ENCODE measurements around the gene GABBR2. TPM values are rescaled to one million over a fixed set of nuclear protein-coding genes. Genes with fewer than 3 reads are reported as not detected.
A peak's percentile ranks its signal among the peaks of the same experiment; 100 is the strongest.

Gene GABBR2
- total RNA-seq, 1 donor from 2014 or later, result not detected

DNA sequence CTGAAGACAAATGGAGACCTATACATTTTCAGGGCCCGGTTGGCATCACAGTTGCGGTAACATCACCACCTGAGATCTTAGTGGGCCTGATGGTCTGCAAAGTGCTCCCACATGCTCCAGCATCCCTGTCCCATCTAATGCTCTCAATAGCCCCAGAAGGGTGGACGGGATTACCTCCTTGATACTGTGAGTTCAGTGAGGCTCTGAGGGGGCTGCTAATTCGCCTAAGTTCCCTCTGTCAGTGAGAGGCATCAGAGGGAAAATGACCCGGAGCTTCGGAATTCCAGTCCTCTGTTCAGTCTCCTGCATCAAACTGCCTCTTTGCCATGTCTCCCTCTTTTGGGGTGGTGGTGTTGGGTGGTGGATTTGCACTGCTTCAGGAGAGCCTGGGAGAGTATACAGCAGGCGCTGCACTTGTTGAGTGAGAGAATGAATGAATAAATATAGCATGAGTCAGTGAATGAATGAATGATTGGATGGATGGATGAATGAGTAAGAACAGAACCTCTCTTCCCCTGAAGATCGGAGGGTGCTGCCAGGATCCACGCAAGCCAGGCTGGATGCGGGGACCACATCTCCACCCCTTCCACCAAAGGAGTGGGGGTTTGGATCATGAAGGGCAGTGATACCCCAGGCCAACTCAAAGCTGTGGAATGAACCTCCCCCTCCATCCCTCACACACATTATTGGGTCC is 141.0 kb downstream of the GABBR2 start:
- no peak for ATAC-seq

DNA sequence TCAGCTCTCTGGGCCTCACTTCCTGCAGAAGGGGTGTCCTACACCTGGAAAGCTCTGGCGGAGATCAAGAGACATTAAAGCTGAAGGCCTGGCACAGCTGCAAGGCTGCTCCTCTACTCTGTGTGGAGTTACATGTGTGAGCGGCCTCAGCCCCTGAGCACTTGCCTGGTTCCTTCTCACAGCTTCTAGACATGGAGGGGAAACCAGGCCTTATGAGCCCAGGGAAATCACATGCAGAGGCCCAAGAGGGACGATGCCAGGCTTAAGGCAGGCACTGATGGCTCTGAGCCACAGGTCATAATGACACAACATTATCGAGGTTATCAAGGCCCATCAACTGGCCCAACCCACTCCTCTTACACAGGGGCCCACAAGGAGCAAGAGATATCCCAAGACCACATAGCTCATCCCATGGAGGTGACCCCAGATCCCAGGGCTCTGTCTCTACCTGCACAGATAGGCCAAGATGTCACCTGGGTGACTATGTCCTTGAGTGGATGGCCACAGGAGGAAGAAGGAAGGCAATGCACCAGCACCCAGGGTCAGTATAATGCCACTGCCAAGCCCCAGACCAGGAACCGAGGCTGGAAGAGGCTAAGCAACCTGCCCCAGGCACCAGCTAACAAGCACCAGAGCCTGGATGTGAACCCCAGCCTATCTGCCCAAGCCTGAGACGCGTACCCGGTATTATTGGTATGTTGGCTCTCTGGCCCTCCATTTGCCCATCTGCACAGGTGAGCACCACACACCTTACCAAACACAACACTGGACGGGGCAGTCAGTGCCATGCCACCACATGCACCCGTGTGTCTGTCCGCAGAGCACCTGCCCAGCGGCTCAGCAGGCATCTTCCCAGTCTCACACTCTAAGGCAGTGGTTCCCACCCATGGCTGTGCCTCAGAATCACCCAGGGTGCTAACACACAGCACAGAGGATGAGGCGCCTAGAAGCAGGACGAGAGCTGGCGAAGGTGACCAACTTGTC is 143.3 kb downstream of the GABBR2 start:
- no peak for ATAC-seq

- ATAC-seq, result no peak
Measured at GRCh38 chr9:98564714-98565113, 144.0 kb downstream of the GABBR2 start.

DNA sequence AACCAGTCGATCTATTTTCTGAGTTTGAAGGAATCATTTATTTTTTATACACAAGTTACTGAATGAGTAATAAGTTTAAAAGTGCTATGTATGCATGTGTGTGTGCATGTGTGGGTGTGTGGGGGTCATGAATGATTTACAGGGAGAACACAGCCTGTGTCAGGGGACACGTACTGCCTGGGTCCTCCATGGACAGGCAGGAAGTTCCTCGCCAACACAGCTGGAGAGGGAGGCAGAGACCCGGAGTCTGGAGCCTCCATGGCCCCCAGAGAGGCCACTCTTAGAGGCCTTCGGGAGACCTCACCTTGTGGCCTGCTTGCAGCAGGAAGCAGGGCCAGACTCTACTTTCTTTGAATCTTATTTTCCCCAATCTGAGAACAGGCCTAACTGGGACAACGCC is 144.7 kb downstream of the GABBR2 start:
- no peak for ATAC-seq

- no peak for ATAC-seq
Measured at GRCh38 chr9:98563212-98563907, 145.4 kb downstream of the GABBR2 start.

- ATAC-seq, result no peak
Measured at GRCh38 chr9:98559561-98559960, 149.2 kb downstream of the GABBR2 start.

GRCh38 chr9:98558575-98558974 is 150.2 kb downstream of the GABBR2 start:
- no peak for ATAC-seq

GRCh38 chr9:98556511-98556910 is 152.2 kb downstream of the GABBR2 start:
- no peak for ATAC-seq

DNA sequence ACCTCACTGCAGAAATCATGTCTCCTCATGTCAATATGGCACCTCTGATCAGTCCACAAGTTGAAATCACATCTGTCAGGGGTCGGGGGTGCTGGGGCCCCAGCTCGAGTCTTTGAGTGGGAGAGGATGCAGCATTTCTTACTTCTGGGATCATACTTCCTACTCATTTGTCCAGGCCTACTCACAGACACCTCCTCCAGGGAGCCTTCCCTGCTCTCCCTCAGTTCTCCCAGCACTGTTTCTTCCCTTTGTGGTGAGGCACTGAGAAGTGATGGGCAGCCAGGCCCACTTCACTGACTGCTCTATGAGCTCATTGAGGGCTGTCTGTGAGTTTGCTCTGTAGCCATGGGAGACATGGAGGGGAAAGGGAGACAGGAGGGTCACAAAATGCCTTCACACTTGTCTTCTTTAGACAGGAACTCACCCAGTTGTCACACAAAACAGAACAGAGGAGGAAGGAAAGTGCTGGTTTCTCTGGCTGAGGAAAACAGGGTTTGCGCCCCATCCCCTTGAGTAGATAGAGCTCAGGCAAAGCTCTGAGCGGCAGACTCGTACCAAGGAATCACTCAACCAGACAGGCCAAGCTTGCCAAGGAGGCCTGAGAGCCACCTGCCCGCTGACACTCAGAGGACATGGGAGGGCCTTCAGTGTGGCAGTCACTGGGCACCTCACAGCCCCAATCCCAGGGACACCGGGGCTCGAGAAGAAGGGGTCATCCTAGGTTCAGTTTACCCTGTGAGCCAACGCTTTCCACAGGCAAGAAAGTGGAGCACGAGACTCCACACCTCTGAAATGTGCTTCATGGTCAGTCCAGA is 152.9 kb downstream of the GABBR2 start:
- ATAC-seq, result no peak

- no peak for ATAC-seq
Measured at GRCh38 chr9:98554752-98555151, 154.0 kb downstream of the GABBR2 start.

DNA sequence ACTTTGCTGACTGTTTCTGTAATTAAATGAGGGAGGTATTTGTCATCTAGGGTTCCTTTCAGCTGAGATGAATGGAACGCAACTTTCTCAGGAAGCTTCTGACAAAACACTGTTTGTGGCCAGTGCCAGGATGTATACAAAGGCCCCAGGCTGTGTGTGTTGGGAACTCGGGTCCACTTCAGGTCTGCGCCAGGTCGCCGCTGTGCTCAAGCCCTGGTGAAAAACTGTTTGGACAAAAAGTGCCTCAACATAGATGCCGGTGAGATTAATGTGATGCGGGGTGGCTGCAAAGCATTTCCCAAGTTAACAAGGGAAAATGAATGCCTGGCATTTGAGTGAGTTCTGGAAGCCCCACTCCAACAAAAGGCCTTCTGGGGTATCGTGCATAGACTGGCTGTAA is 156.4 kb downstream of the GABBR2 start:
- no peak for ATAC-seq

DNA sequence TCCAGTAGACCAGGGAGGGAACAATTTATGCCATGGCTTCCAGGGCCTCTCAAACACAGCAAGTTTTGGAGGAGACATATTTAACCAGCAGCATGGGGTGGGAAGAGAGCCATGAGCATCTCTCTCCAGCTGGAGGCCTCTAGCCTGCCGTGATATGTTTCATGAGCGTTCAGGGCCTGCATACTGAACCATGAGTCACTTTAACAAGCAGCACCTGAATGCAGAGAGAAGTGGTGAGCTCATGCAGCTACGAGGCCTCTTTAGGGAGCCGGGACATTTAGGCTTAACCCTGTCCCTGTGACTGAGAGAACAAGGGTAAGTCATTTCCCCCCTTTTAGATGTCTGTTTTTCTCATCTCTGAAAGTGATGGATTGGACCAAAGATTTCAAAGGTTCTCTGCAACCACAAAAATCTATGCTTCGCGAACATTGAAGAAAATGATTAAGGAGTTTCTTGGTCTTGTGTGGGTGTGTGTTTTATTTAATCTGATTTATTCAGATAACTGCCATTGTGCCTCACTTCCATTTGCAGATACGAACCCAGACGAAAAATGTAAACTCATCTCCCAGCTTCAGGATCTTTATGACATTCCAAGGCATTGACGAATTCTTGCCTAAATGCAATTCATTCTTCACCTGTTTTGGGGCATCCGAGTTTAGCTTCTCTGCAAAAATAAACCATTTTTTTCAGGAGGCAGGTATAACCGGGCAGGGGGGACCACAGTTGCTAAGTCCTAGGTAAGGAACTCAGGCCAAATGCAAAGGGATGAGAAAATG is 157.0 kb downstream of the GABBR2 start:
- ATAC-seq, result peak; percentile 29

DNA sequence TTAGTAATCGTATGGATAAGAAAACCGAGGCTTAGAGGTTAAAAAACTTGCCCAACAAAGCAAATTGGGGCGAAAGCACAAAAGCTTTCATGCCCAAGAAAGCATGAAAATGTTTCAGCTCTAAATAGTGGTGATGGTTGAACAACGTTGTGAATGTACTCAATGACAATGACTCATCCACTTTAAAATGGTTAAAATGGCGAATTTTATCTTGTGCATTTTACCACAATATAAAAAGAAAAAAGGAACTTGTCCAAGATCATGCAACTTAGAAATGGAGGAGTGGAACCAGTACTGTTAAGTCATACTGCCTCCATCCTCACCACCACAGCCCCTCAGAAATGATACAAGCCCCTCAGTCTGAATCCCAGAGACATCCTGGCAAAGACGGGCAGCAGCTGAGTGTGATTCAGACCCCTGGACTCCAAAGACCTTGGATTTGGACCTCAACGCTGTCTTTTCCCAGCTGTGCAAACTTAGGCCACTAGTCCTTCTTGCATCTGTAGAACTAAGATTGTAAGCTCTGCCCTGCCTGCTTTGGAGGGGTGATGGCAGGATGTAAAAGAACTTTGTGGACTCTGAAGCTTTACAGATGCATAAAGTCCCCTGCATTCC is 158.4 kb downstream of the GABBR2 start:
- ATAC-seq, result no peak

DNA sequence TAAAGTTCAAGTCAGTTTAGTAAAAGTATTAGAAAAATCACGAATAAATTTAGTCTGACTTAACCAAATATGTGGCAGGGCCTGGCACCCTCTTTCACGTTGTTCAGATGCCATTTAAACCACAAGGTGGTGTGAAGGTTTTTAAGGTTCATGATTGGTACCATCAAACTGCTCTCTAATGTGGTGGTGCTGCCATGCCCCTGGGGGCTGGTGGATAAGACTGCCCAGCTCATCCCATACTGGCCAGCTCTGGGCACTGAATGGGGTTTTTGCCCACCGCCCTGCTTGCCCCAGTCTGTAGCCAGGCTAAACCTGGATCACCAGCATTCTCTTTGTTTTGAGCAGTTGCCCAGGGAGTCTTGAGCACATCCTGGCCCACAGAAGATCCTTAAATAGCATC is 159.3 kb downstream of the GABBR2 start:
- no peak for ATAC-seq

- no peak for ATAC-seq
Measured at GRCh38 chr9:98547606-98548005, 161.1 kb downstream of the GABBR2 start.

DNA sequence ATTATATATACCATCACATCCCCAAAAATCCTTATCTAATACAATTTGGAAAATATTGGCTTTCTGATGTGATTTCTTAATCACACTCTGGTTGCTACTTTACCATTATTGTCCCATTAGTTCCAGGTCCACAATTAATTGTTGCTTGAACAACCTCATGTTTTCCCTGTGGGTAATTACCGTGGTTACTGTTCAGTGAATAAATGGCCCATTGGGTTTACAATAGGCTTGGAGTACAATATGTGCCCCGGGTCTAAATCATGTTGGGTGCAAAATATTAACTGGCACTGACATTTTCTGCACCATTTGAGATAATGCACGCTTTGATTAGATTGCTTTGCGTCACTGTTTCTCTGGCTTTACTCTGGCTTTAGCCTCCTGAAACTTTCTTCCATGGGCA is 163.7 kb downstream of the GABBR2 start:
- no peak for ATAC-seq

GRCh38 chr9:98541684-98542230 is 167.0 kb downstream of the GABBR2 start:
- no peak for ATAC-seq

DNA sequence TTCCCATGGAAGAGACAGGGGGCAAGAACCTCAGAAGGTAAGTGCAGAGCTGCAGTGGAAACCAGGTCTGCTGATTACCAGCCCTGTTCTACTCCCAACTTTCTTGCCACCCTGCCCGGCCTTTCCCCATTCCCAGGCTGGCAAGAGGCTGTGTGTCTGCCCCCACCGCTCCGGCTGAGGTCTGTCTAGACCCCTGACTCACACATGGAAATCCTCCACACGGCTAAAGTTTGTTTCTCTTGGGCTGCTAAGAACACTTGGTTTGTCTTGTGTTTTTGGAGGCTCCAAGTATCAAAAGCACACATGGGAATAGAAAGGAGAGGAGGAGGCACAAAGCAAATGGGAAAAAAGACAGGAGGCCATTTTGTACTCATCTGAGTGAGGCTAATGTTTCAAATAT is 168.3 kb downstream of the GABBR2 start:
- no peak for ATAC-seq

DNA sequence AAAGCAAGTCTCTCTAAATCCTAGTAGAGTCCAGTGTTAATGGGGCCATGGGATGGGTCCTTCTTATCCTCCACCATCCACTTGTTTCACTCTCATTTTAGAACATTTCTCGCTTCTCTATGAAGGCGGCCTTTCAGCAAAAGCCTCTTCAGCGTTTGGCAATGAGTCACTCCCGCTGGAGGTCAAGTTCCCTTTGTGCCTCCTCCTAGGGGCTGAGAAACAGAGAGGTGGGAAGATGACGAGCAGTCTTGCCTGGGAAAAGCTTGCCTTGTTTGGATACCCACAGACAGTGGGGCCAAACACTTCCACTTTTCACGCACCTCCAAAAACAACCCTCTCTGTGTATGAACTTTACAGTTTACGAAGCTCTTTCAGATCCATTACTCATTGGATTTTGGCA is 168.8 kb downstream of the GABBR2 start:
- no peak for ATAC-seq

- no peak for ATAC-seq
Measured at GRCh38 chr9:98538626-98539031, 170.1 kb downstream of the GABBR2 start.

DNA sequence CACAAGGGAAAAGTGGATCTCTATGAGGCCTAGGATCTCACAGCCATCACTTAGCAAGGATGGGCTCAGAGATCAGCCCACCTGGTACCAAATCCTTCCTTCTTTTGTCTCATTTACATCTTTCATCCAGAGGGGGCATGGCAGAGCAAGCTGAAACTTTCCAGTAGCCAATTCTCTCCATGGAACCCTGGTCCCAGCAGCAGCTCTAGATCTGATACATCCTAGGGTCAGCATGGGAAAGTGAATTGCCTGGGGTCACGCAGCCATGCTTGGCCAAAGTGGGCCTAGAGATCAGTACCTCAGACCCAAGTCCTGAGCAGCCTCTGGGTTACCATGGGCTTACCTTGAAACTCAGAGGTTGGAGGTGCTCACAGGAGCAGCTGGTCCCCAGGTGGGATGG is 170.5 kb downstream of the GABBR2 start:
- no peak for ATAC-seq
